ENCODE results near the gene MAP6. TPM values are rescaled to one million over a fixed set of nuclear protein-coding genes. Genes with fewer than 3 reads are reported as not detected.

The MAP6 gene
- polyA plus RNA-seq, 1 donor (not counting 4 experiments of a cell fraction or from before 2014, with no cell fraction given): 1.7 TPM

GRCh38 chr11:75639762-75640181, 29.1 kb downstream of the MAP6 start:
- no peaks in the 10 kb centered on the region for H3K9me3 ChIP-seq (ENCODE audit: control insufficient read depth, low read depth, low read length)
- H3K79me2 ChIP-seq (ENCODE audit: control insufficient read depth, insufficient read depth, low read length): no peaks in the 10 kb centered on the region
- H3K4me3 ChIP-seq (ENCODE audit: control insufficient read depth in 2 of 3, extremely low read depth in 1 of 3, insufficient read depth in 2 of 3, low read depth in 1 of 3, low read length in 3 of 3): no peak overlapping the region
- TF ChIP-seq EZH2 (IDR thresholded peaks at IDR 0.05; ENCODE audit: low read length) (no peak), CTCF (optimal IDR thresholded peaks at IDR 0.05 in 1 of 3, IDR thresholded peaks at IDR 0.05 in 1 of 3, conservative IDR thresholded peaks at IDR 0.05 in 1 of 3; ENCODE audit: extremely low read depth in 1 of 3, insufficient read depth in 2 of 3, low read length in 3 of 3) (no peak)
- H2AFZ ChIP-seq (ENCODE audit: control insufficient read depth, low read length): no peak overlapping the region
- FAIRE-seq: no peak
- no peaks in the 10 kb centered on the region for H3K27me3 ChIP-seq (ENCODE audit: control insufficient read depth, extremely low read depth, insufficient read depth, low read length)
- no peak overlapping the region for H3K9ac ChIP-seq (ENCODE audit: control insufficient read depth, extremely low read depth, insufficient read depth, low read length)
- H3K4me2 ChIP-seq (ENCODE audit: control insufficient read depth, extremely low read depth, insufficient read depth, low read depth, low read length): no peak overlapping the region
- H3K4me1 ChIP-seq (ENCODE audit: control insufficient read depth, extremely low read depth, insufficient read depth, low read length): peaks cover 8% of the 10 kb centered on the region
- H3K27ac ChIP-seq (ENCODE audit: control insufficient read depth, insufficient read depth, low read length): no peak overlapping the region
- no peaks in the 10 kb centered on the region for H4K20me1 ChIP-seq (ENCODE audit: control insufficient read depth, extremely low read depth, insufficient read depth, low read length)
- H3K36me3 ChIP-seq (ENCODE audit: control insufficient read depth in 2 of 2, extremely low read depth in 1 of 2, insufficient read depth in 2 of 2, low read length in 2 of 2): no peaks in the 10 kb centered on the region
- DNase-seq (ENCODE audit: low read depth, low spot score): no peak
- no peaks in the 10 kb centered on the region for H3K9me1 ChIP-seq (ENCODE audit: control insufficient read depth, extremely low read depth, insufficient read depth, low read length)
- dilution Hi-C loops (cut with MboI; ENCODE audit: extremely low pct_ligation_motif_present, low sequenced_read_pairs): no loop called here

- no peak overlapping the region for H3K9ac ChIP-seq (ENCODE audit: control insufficient read depth, extremely low read depth, insufficient read depth, low read length)
- no peak for FAIRE-seq
- TF ChIP-seq EZH2 (IDR thresholded peaks at IDR 0.05; ENCODE audit: low read length) (no peak), CTCF (optimal IDR thresholded peaks at IDR 0.05 in 1 of 3, IDR thresholded peaks at IDR 0.05 in 1 of 3, conservative IDR thresholded peaks at IDR 0.05 in 1 of 3; ENCODE audit: extremely low read depth in 1 of 3, insufficient read depth in 2 of 3, low read length in 3 of 3) (no peak)
- no peak overlapping the region for H3K27ac ChIP-seq (ENCODE audit: control insufficient read depth, insufficient read depth, low read length)
- dilution Hi-C loops (cut with MboI; ENCODE audit: extremely low pct_ligation_motif_present, low sequenced_read_pairs): no loop called here
- no peaks in the 10 kb centered on the region for H3K9me3 ChIP-seq (ENCODE audit: control insufficient read depth, low read depth, low read length)
- H3K4me1 ChIP-seq (ENCODE audit: control insufficient read depth, extremely low read depth, insufficient read depth, low read length): peaks cover 9% of the 10 kb centered on the region
- H3K4me2 ChIP-seq (ENCODE audit: control insufficient read depth, extremely low read depth, insufficient read depth, low read depth, low read length): no peak overlapping the region
- no peaks in the 10 kb centered on the region for H4K20me1 ChIP-seq (ENCODE audit: control insufficient read depth, extremely low read depth, insufficient read depth, low read length)
- no peaks in the 10 kb centered on the region for H3K79me2 ChIP-seq (ENCODE audit: control insufficient read depth, insufficient read depth, low read length)
- H3K36me3 ChIP-seq (ENCODE audit: control insufficient read depth in 2 of 2, extremely low read depth in 1 of 2, insufficient read depth in 2 of 2, low read length in 2 of 2): no peaks in the 10 kb centered on the region
- H2AFZ ChIP-seq (ENCODE audit: control insufficient read depth, low read length): no peak overlapping the region
- H3K27me3 ChIP-seq (ENCODE audit: control insufficient read depth, extremely low read depth, insufficient read depth, low read length): no peaks in the 10 kb centered on the region
- H3K4me3 ChIP-seq (ENCODE audit: control insufficient read depth in 2 of 3, extremely low read depth in 1 of 3, insufficient read depth in 2 of 3, low read depth in 1 of 3, low read length in 3 of 3): no peak overlapping the region
- H3K9me1 ChIP-seq (ENCODE audit: control insufficient read depth, extremely low read depth, insufficient read depth, low read length): no peaks in the 10 kb centered on the region
- no peak for DNase-seq (ENCODE audit: low read depth, low spot score)
Observed at GRCh38 chr11:75637998-75638397, 30.8 kb downstream of the MAP6 start.

Data from keratinocyte (primary cell).